Esophagus squamous epithelium (tissue), 4 donors: ENCODE results near the gene ATXN1.

Experiments
- POLR2A ChIP-seq, 4 donors: fragments of 450-650 bp; IDR thresholded peaks; one replicate each; pipeline ENCODE4 v1.6.1; 2017; ENCODE audit warnings: antibody characterized with exemption in 4 of 4, mild to moderate bottlenecking in 4 of 4, moderate library complexity in 3 of 4
- TF ChIP-seq, protein P1 (sequence below), 6 experiments: fragments of 450-650 bp in 4 of 6; fragments of 200-600 bp in 2 of 6; sonication (generic) in 2 of 6; IDR thresholded peaks; one replicate each; pipeline ENCODE4 v1.5.1; 2016 to 2019; ENCODE audit warnings: antibody characterized with exemption in 6 of 6, mild to moderate bottlenecking in 4 of 6, moderate library complexity in 4 of 6

DNA sequence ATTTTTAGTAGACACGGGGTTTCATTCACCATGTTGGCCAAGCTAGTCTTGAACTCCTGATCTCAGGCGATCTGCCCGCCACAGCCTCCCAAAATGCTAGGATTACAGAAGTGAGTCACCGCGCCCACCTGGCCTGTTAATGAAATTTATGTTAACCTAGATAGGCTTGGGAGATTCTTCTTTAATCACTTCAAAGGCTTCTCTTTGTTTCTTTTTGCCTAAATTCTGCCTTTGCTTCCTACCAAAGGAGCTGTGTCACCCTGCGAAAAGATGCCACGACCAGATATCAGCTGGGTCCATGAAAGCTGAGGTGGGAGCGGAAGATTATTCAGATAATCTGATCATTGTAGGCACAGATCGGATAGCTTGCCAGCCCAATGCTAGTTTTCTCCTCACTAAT, 447.5 kb downstream of the ATXN1 start:
- TF ChIP-seq, protein P1, sequence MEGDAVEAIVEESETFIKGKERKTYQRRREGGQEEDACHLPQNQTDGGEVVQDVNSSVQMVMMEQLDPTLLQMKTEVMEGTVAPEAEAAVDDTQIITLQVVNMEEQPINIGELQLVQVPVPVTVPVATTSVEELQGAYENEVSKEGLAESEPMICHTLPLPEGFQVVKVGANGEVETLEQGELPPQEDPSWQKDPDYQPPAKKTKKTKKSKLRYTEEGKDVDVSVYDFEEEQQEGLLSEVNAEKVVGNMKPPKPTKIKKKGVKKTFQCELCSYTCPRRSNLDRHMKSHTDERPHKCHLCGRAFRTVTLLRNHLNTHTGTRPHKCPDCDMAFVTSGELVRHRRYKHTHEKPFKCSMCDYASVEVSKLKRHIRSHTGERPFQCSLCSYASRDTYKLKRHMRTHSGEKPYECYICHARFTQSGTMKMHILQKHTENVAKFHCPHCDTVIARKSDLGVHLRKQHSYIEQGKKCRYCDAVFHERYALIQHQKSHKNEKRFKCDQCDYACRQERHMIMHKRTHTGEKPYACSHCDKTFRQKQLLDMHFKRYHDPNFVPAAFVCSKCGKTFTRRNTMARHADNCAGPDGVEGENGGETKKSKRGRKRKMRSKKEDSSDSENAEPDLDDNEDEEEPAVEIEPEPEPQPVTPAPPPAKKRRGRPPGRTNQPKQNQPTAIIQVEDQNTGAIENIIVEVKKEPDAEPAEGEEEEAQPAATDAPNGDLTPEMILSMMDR (IDR thresholded peaks at IDR 0.05), result no peak
- no peak for TF ChIP-seq POLR2A (IDR thresholded peaks at IDR 0.05)
